Neuronal stem cell (in vitro differentiated cells): Measurements from ENCODE around the gene PLXDC2.

Source experiments
- DNase-seq: peaks from one replicate; pipeline ENCODE4 v3.0.0-alpha.2; 2013; ENCODE audit warnings: low spot score
- H2AFZ ChIP-seq: one replicate; pipeline ENCODE4 v1.6.1; 2013; ENCODE audit warnings: mild to moderate bottlenecking, low read length, inconsistent platforms
- H2AK5ac ChIP-seq: 2 replicates; pipeline ENCODE4 v1.6.1; 2013; ENCODE audit warnings: low read depth, mild to moderate bottlenecking, inconsistent platforms, low read length, moderate library complexity, mixed read lengths
- H2BK120ac ChIP-seq: 2 replicates; pipeline ENCODE4 v1.6.1; 2013; ENCODE audit warnings: low read depth, mild to moderate bottlenecking, inconsistent platforms, low read length, moderate library complexity, mixed read lengths
- H2BK12ac ChIP-seq: one replicate; pipeline ENCODE4 v1.6.1; 2013; ENCODE audit warnings: low read length, inconsistent platforms
- H2BK15ac ChIP-seq: 2 replicates; pipeline ENCODE4 v1.6.1; 2013; ENCODE audit warnings: mild to moderate bottlenecking, low read length, inconsistent platforms, mixed read lengths
- H2BK5ac ChIP-seq: one replicate; pipeline ENCODE4 v1.6.1; 2013; ENCODE audit warnings: inconsistent platforms, mild to moderate bottlenecking, low read length, moderate library complexity
- H3K14ac ChIP-seq: one replicate; pipeline ENCODE4 v1.6.1; 2013; ENCODE audit warnings: low read length, inconsistent platforms
- H3K18ac ChIP-seq: 2 replicates; pipeline ENCODE4 v1.6.1; 2013; ENCODE audit warnings: low read length, inconsistent platforms
- H3K23ac ChIP-seq: 2 replicates; pipeline ENCODE4 v1.6.1; 2013; ENCODE audit warnings: low read depth, mild to moderate bottlenecking, mixed read lengths, low read length, inconsistent platforms; ENCODE audit not compliant: poor library complexity
- H3K27ac ChIP-seq: replicated peaks from 3 replicates; pipeline ENCODE4 v1.5.1; 2013; ENCODE audit warnings: low read length, inconsistent platforms
- H3K27me3 ChIP-seq, 3 experiments: 2 replicates each; pipeline ENCODE4 v1.6.1; 2013; ENCODE audit warnings: low read length in 3 of 3, mild to moderate bottlenecking in 2 of 3, inconsistent platforms in 1 of 3, low read depth in 1 of 3, mixed read lengths in 1 of 3, moderate library complexity in 1 of 3; ENCODE audit not compliant: control insufficient read depth in 3 of 3, insufficient read depth in 3 of 3
- H3K36me3 ChIP-seq, 2 donors: replicated peaks in 1 of 2; 2 replicates each; pipeline ENCODE4 v1.6.1; 2013; ENCODE audit warnings: low read length in 2 of 2; ENCODE audit not compliant: control insufficient read depth in 2 of 2, insufficient read depth in 2 of 2
- H3K4ac ChIP-seq: 2 replicates; pipeline ENCODE4 v1.6.1; 2013; ENCODE audit warnings: inconsistent platforms, mild to moderate bottlenecking, low read length, moderate library complexity
- H3K4me1 ChIP-seq, 2 donors: 1 replicate in 1 of 2; 2 replicates in 1 of 2; pipeline ENCODE4 v1.6.1; 2013; ENCODE audit warnings: low read length in 2 of 2, low read depth in 1 of 2; ENCODE audit not compliant: control insufficient read depth in 2 of 2, insufficient read depth in 1 of 2
- H3K4me2 ChIP-seq: one replicate; pipeline ENCODE4 v1.6.1; 2013; ENCODE audit warnings: mild to moderate bottlenecking, low read length, inconsistent platforms; ENCODE audit not compliant: insufficient read depth, poor library complexity, severe bottlenecking
- H3K4me3 ChIP-seq, 2 donors: 2 replicates each; pipeline ENCODE4 v1.5.1; 2013; ENCODE audit warnings: low read length in 2 of 2, mild to moderate bottlenecking in 2 of 2, inconsistent platforms in 1 of 2, moderate library complexity in 1 of 2
- H3K79me1 ChIP-seq: one replicate; pipeline ENCODE4 v1.6.1; 2013; ENCODE audit warnings: low read depth, mild to moderate bottlenecking, inconsistent platforms, low read length, moderate library complexity
- H3K9ac ChIP-seq: one replicate; pipeline ENCODE4 v1.6.1; 2013; ENCODE audit warnings: mild to moderate bottlenecking, low read depth, low read length, inconsistent platforms; ENCODE audit not compliant: poor library complexity
- H3K9me3 ChIP-seq, 2 donors: replicated peaks in 1 of 2; 2 replicates each; pipeline versions ENCODE3 to v1.6.1; 2013; ENCODE audit warnings: low read length in 2 of 2, mild to moderate bottlenecking in 2 of 2, inconsistent platforms in 1 of 2, low read depth in 1 of 2, mixed read lengths in 1 of 2, moderate library complexity in 1 of 2; ENCODE audit not compliant: control insufficient read depth in 2 of 2, insufficient read depth in 1 of 2
- H4K8ac ChIP-seq: one replicate; pipeline ENCODE4 v1.6.1; 2013; ENCODE audit warnings: low read depth, mild to moderate bottlenecking, inconsistent platforms, low read length, moderate library complexity
- H4K91ac ChIP-seq: one replicate; pipeline ENCODE4 v1.6.1; 2013; ENCODE audit warnings: low read length, low read depth, mild to moderate bottlenecking, inconsistent platforms; ENCODE audit not compliant: poor library complexity
- WGBS, 2 donors: extraction: QIAGEN DNeasy Blood & Tissue Kit; methylation state at CpG; one replicate each; pipeline ENCODE4 v1.1.7; 2013; ENCODE audit warnings: missing lambda C conversion rate in 2 of 2, mixed read lengths in 1 of 2; ENCODE audit not compliant: insufficient read length in 2 of 2, insufficient replicate concordance in 1 of 2; ENCODE audit errors: extremely low coverage in 2 of 2; 5-methylcytosine and 5-hydroxymethylcytosine counted together

The PLXDC2 gene

DNA sequence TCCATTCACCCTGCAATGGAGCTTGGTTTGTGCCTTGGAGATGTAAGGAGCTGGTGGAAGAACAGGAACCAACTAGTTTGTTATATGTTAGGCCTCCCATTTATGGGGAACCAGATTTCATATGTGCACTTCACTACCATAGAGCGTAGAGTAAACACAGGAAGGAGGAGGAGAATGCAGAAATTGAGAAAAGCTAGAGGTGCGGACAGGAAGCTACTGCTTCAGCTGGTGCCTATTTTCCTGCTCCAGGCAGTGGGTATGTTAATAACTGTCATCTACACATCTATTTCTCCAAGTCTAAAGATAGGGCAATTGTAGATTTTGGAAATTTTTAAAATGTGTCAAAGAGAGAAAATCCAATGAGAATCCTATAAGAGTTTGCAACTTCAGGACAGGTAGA is 482.2 kb downstream of the PLXDC2 start:
- Histone ChIP-seq H2BK12ac (no peak overlapping the region), H2BK15ac (no peak overlapping the region), H3K79me1 (no peaks in the 10 kb centered on the region), H3K14ac (no peak overlapping the region), H2AFZ (no peak overlapping the region), H3K27ac (no peak overlapping the region), H2BK5ac (no peak overlapping the region), H3K36me3 (no peaks in the 10 kb centered on the region), H3K4me3 (no peak overlapping the region), H2BK120ac (no peak overlapping the region), H3K18ac (no peak overlapping the region), H3K9me3 (no peaks in the 10 kb centered on the region), H2AK5ac (no peak overlapping the region), H3K4me2 (no peak overlapping the region), H3K23ac (no peak overlapping the region), H4K8ac (no peak overlapping the region), H3K27me3 (no peaks in the 10 kb centered on the region), H3K4ac (no peak overlapping the region), H4K91ac (no peak overlapping the region), H3K9ac (no peak overlapping the region), H3K4me1 (no peaks in the 10 kb centered on the region)
- DNase-seq, result no peak
- WGBS, 2 donors, result no CpG with 5 or more reads among the region's 2 CpGs

DNA sequence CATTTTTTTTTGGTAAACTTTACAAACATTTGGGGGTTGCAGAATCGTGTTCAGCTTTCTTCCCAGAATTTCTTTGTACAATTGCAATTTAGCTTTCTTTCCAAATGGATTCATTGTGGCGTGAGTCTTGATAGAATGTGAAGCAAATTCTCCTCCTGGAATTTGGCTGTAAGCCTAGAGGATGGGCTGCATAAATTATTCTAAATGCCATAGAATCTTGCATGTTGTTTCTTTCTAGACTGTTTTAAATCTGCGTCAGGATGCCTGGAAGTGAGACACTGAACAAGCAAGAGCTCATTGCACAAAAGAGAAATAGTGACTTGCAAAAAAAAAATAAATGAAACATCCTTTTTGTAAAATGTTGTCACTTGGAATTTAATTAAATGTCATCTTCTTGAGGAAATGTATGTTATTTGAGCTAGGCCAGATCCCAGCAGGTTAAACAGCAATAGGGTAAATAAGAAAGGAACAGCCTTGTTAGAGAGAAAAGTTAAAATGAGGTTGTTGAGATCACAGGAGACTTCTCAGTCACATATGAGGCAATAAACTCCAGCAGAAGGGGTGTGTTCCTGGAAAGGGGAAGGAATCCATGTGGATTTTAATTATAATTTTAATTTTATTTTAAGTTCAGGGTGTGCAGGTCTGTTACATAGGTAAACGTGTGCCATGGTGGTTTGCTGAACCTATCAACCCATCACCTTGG is 483.0 kb downstream of the PLXDC2 start:
- Histone ChIP-seq H3K36me3 (no peaks in the 10 kb centered on the region), H2AK5ac (no peak overlapping the region), H3K27me3 (no peaks in the 10 kb centered on the region), H3K9me3 (no peaks in the 10 kb centered on the region), H3K27ac (no peak overlapping the region), H4K8ac (no peak overlapping the region), H2BK5ac (no peak overlapping the region), H2BK12ac (no peak overlapping the region), H2BK120ac (no peak overlapping the region), H3K79me1 (no peaks in the 10 kb centered on the region), H3K23ac (no peak overlapping the region), H3K4me2 (no peak overlapping the region), H3K9ac (no peak overlapping the region), H2AFZ (no peak overlapping the region), H3K14ac (no peak overlapping the region), H2BK15ac (no peak overlapping the region), H3K4me3 (no peak overlapping the region), H3K4ac (no peak overlapping the region), H3K4me1 (no peaks in the 10 kb centered on the region), H3K18ac (no peak overlapping the region), H4K91ac (no peak overlapping the region)
- DNase-seq, result no peak
- WGBS, 2 donors, result no CpG with 5 or more reads among the region's 4 CpGs

DNA sequence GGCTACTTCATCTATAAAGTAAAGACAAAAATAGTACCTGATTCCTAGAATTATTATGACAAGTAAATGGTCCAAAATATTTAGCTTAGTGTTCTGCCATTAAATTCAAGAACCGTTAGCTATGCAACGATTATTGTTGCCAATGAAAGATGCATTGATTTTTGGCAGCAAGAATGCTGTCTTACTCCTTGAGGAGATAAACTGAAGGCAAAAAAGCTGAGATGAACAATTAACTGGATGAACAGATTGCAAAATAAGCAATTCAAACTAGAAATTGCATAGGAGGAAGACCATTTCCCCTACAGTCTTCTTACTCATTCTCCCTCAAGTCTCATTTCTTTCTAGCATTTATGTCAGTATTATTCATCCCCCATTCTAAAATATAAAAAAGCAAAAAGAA is 484.5 kb downstream of the PLXDC2 start:
- no peaks in the 10 kb centered on the region for H3K79me1 ChIP-seq
- no peak overlapping the region for H3K4ac ChIP-seq
- no peak overlapping the region for H3K9ac ChIP-seq
- no peaks in the 10 kb centered on the region for H3K27me3 ChIP-seq
- H4K91ac ChIP-seq, result no peak overlapping the region
- no CpG with 5 or more reads among the region's 2 CpGs for WGBS, 2 donors
- no peaks in the 10 kb centered on the region for H3K36me3 ChIP-seq
- H3K18ac ChIP-seq, result no peak overlapping the region
- H2BK12ac ChIP-seq, result no peak overlapping the region
- H2BK15ac ChIP-seq, result no peak overlapping the region
- H3K4me2 ChIP-seq, result no peak overlapping the region
- H3K14ac ChIP-seq, result no peak overlapping the region
- no peak for DNase-seq
- no peak overlapping the region for H3K27ac ChIP-seq
- H2AK5ac ChIP-seq, result no peak overlapping the region
- no peak overlapping the region for H2BK5ac ChIP-seq
- H2BK120ac ChIP-seq, result no peak overlapping the region
- no peak overlapping the region for H4K8ac ChIP-seq
- no peak overlapping the region for H3K23ac ChIP-seq
- no peaks in the 10 kb centered on the region for H3K9me3 ChIP-seq
- H3K4me3 ChIP-seq, result no peak overlapping the region
- H3K4me1 ChIP-seq, result no peaks in the 10 kb centered on the region
- no peak overlapping the region for H2AFZ ChIP-seq

DNA sequence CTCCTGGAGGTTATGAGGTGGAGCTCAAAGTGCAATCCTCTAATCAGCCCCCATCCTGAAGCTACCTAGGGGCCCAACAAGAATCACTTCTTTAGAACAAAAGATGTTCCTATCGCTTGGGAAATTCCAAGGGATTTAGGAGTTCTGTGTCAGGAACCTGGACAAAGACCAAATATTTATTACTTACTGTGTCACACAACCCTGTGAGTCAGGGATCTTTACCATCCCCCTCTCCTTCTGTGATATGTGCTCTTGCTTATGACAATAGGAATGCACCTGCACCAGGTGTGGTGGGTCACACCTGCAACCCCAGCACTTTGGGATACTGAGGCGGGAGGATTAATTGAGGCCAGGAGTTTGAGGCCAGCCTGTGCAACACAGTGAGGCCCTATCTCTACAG is 485.8 kb downstream of the PLXDC2 start:
- Histone ChIP-seq H3K36me3 (no peaks in the 10 kb centered on the region), H2BK120ac (no peak overlapping the region), H3K4me1 (no peaks in the 10 kb centered on the region), H3K4ac (no peak overlapping the region), H3K27ac (no peak overlapping the region), H3K18ac (no peak overlapping the region), H3K9ac (no peak overlapping the region), H3K23ac (no peak overlapping the region), H3K79me1 (no peaks in the 10 kb centered on the region), H3K4me3 (no peak overlapping the region), H2BK5ac (no peak overlapping the region), H3K9me3 (no peaks in the 10 kb centered on the region), H2BK12ac (no peak overlapping the region), H2AFZ (no peak overlapping the region), H3K4me2 (no peak overlapping the region), H2AK5ac (no peak overlapping the region), H2BK15ac (no peak overlapping the region), H3K27me3 (no peaks in the 10 kb centered on the region), H4K8ac (no peak overlapping the region), H3K14ac (no peak overlapping the region), H4K91ac (no peak overlapping the region)
- no peak for DNase-seq
- no CpG with 5 or more reads among the region's 2 CpGs for WGBS, 2 donors
